Stimulated activated CD4-positive, alpha-beta T cell treated with anti-CD3 and anti-CD28 coated beads, Interleukin-15, amount 100 ng/mL, for 48 hours (primary cell): ENCODE data around the gene BLTP3B.

ENCODE experiments used
- DNase-seq, 2 donors: peaks; one replicate each; pipeline ENCODE4 v3.0.0-alpha.2; 2020; ENCODE audit warnings: low read depth in 2 of 2

BLTP3B gene

DNA sequence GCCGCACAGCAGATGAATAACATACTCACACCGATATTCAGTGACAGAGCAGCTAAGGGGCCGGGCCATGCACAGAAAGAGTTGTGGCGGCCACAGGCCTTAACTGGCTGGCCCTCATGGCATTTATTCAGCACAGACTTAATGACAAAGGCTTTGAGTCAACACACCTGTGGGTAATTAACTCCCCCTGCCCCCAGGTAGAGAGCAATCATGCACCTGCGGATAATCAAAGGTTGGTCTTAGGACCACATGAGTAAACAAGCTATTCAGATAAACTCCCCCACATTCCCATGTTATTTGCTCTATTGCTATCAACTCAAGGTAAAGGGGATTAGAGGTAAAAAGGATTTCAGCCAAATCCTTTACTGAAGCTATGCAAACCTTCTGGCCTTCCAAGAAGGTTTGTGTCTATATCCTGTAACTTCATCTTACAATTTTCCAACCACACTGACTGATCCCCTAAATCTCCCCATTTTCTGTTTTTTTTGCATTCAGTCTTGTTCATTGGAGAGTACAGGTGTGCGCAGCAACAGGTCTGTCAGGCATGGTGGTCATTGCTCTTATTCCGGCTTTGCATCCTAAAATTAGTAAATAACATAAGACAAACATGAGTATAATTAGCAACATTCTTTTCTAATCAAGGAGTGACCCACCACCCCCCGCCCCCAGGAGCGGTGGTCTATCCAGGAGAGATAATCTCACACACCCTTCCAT, 16.9 kb upstream of the BLTP3B start:
- DNase-seq, result no peak

- no peak for DNase-seq
Observed at GRCh38 chr12:100158535-100158934, 15.9 kb upstream of the BLTP3B start.

GRCh38 chr12:100157427-100157821, 14.8 kb upstream of the BLTP3B start:
- DNase-seq, result no peak

- no peak for DNase-seq
Observed at GRCh38 chr12:100156731-100157426, 14.2 kb upstream of the BLTP3B start.

- peak; percentile 44 to 72 for DNase-seq
Observed at GRCh38 chr12:100154474-100155247, 12.0 kb upstream of the BLTP3B start.

DNA sequence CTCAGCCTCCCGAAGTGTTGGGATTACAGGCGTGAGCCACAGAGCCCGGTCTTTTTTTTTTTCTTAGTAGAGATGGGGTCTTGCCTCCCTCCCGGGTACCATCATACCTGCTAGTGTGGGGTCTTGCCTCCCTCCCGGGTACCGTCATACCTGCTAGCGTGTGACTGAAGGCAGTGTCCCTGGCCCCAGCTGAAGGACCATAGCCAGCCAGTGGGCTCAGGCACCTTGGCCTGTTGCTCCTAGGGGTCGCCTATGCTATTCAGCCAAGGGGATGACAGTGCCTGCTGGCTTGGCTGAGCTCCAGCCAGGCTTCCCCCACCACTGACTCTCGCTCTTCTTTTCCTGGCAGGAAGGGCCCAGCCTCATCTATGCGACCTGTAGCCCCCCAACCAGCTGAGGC, 10.5 kb upstream of the BLTP3B start:
- DNase-seq, result no peak

DNA sequence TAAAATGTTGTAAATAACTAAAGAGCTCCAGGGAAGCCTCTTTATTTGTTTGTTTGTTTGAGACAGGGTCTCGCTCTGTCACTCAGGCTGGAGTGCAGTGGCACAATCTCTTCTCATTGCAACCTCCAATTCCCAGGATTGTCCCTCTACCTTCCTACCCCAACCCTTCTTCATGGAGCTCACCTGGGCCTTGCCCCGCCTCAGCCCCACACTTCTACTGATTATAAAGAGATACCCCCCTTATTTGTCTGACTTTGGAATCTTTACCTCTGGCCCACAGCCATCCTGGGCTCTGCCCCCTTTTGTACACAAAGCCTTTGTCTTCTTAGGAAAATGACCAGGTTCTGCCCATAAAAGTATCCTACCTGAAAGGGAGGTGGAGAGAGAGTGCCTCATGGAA, 9.1 kb upstream of the BLTP3B start:
- no peak for DNase-seq

- DNase-seq, result no peak
Observed at GRCh38 chr12:100146252-100146651, 3.6 kb upstream of the BLTP3B start.

GRCh38 chr12:100145643-100146042, 3.0 kb upstream of the BLTP3B start:
- no peak for DNase-seq

GRCh38 chr12:100141998-100142850, 450 bp downstream of the BLTP3B start:
- peak; percentile 11 to 18 for DNase-seq

GRCh38 chr12:100141666-100141997, 1.0 kb downstream of the BLTP3B start:
- DNase-seq, result peak in 1 of 2 donors; percentile 34

DNA sequence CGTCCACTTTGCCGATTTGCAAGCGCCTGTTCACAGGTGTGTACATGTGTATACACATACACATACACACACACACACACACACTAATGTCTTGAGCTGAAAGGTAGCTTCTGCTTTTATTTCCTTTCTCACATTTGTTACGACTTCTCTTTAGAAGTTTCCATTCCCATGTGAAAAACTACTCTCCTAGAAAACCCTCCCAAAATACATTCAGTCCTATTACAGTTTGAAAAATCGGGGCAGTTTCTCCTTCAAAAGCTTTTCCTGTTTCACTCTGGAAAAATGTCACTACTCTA, 3.9 kb downstream of the BLTP3B start:
- DNase-seq, result no peak

DNA sequence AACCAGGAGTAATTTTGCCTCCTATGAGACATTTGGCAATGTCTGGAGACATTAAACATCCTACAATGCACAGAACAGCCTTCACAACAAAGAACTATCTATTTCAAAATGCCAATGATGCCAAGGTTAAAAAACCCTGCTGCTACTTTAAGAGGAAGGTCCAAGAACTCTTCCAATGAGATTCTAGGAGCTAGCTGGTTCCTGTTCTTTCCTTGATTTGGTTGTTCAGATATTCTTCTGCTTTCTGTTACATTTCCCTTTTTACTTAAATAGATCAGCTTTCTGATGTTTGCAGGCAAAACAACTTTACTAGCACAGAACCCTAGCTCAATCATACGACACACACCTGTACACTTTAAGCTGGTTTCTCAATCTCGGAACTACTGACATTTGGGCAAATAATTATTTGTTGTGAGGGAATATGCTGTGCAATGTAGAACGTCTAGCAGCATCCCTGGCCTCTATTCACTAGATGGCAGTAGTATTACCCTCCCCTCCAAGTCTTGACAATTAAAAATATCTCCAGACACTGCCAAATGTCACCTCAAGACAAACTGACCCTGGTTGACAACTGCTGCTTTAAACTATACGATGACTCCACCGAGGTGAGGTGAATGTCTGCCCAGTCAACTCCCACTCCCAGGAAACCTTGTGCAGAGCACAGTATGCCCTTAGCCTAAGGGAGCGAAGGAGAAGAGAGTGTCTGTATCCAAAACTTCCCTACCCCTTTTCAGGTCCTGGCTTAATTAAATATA, 4.4 kb downstream of the BLTP3B start:
- no peak for DNase-seq

DNA sequence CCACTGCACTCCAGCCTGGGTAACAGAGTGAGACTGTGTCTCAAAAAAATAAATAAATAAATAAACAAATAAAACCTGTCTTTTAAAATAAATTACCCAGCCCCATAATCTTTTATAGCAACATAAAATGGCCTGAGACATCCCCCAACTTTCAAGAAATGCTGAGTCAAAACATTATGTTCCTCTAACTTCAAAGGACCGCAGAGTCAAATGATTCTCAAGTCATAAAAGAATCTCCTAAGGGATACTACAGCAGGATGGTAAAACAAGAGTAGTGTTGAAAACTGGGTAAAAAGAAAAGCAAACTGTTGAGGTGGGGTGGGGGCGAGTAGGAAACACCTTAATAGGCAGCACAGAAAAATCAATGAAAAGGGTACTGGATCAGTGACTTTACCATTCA, 9.5 kb downstream of the BLTP3B start:
- no peak for DNase-seq

GRCh38 chr12:100128512-100128908, 14.2 kb downstream of the BLTP3B start:
- no peak for DNase-seq

DNA sequence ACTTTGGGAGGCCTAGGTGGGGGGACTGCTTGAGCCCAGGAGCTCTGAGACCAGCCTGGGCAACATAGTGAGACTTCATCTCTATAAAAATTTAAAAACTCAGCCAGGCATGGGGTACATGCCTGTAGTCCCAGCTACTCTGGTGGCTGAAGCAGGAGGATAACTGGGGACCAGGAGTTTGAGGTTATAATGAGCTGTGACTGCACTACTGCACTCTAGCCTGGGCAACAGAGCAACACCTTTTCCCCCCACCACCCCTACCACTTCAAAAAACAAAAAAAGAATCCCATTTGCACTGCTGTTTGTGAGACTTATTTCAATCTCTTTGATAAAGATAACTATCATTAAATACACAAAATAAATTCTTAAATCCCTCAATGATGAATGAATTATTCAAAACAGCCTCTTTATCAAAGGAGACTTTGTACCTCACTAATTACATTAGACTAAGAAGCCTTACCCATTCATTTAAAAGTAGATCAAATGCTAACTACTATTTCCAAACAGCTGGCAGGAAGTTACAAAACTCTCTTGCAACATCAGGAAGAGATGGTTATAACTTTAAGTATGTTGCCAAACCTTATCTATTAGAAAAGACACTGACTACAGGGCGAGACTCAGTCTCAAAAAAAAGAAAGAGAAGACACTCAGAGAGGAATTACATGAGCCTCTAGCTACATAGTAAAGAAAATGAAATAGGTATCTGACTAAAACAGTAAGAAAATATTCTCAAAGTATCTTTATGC, 14.7 kb downstream of the BLTP3B start:
- no peak for DNase-seq

DNA sequence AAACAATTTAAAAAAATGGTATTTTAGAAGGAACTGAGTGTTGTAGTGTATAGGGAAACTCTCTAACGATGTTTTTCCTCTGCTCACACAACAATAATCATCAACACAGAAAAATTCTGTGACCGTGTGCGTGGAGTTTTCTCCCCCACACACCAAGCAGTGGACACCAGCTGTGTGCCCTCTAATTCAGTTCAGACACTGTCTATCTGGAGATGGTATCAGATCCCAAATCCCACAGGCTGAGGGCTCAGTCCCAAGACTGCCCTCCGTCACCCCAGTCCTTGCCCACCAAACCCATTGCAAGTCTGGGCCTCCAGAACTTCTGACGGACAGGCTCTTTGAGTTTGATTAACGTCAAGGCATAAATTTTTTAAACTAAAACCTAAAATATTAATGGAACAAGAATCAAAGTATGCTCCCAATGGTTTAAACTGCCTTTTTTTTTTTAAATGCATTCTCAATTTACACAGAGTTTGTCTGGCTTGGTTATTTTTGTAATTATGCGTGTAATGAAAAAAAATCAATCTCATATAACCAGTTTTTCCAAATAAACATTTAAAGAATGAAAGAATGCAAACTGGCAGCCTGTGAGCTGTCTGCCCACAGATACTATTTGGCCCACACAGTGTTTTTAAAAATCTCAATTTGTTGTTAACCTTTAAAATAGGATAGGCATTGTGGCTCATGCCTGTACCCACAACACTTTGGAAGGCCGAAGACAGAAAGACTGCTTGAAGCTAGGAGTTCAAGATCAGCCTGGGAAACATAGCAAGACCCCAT, 19.2 kb downstream of the BLTP3B start:
- no peak for DNase-seq

DNA sequence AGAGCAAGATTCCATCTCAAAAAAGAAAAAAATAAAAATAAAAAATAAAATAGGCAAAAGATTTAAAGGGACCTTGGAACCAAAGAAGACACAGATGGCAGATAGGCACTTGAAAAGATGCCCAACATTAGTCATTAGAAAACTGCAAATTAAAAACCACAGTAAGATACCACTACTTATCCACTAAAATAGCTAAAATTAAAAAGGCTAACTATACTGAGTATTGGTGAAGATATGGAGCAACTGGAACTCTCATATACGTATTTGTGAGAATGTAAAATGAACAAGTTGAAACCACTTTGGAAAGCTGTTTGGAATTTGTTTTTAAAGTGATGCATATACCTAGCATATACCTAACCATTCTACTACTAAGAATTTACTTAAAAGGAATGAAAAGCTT, 22.3 kb downstream of the BLTP3B start:
- no peak for DNase-seq

DNA sequence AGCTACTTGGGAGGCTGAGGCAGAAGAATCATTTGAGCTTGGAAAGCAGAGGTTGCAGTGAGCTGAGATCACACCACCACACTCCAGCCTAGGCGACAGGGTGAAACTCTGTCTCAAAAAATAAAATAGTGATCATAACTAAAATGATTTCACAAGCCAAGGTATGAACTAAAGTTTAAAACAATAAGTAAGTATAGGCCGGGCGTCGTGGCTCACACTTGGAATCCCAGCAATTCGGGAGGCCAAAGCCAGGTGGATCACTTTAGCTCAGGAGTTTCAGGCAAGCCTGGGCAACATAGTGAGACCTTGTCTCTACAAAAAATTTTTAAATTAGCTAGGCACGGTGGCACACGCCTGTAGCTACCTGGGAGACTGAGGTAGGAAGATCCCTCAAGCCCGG, 27.4 kb downstream of the BLTP3B start:
- DNase-seq, result no peak

DNA sequence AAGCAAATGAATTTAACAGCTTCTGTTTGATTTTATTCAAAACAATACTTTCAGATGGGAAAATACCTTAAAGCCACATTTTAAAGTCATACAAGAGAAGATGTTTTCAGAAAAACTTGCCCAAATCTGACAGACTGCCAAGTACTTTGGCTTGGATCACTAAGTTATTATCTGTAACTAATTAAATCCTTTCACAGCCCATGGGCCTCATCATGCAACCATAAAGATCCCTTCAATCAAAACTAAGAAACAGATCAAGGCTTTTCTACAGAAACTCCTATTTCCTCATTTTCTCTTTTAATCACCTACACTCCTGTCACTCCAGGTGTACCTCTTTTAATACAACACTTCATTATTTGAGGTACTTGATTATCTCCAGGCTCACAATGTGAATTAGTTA, 28.1 kb downstream of the BLTP3B start:
- no peak for DNase-seq
